ENCODE measurements around the gene GPC6. TPM values are rescaled to one million over a fixed set of nuclear protein-coding genes. Genes with fewer than 3 reads are reported as not detected.

GPC6 gene
- total RNA-seq, 4 donors from 2014 or later, result 13.7 to 21.7 (median 16.5) TPM

GRCh38 chr13:94228763-94229162 lies 1002.2 kb downstream of the GPC6 start:
- H3K4me3 ChIP-seq, result no peak overlapping the region
- no peak overlapping the region for H3K27ac ChIP-seq
- no peaks in the 10 kb centered on the region for H3K9me3 ChIP-seq
- no peak for ATAC-seq
- no peaks in the 10 kb centered on the region for H3K27me3 ChIP-seq
- WGBS, 2 donors (ENCODE audit: low coverage in 1 of 2), result 63 to 65% methylated on average over 1 of the region's 1 CpG
- TF ChIP-seq POLR2AphosphoS5 (IDR thresholded peaks at IDR 0.05) (no peak), POLR2A (IDR thresholded peaks at IDR 0.05) (no peak), EP300 (IDR thresholded peaks at IDR 0.05) (no peak), CTCF (IDR thresholded peaks at IDR 0.05) (no peak)
- no peaks in the 10 kb centered on the region for H3K36me3 ChIP-seq
- H3K4me1 ChIP-seq, result no peaks in the 10 kb centered on the region

- TF ChIP-seq CTCF (IDR thresholded peaks at IDR 0.05) (no peak), POLR2A (IDR thresholded peaks at IDR 0.05) (no peak), EP300 (IDR thresholded peaks at IDR 0.05) (no peak), POLR2AphosphoS5 (IDR thresholded peaks at IDR 0.05) (no peak)
Observed at GRCh38 chr13:94232161-94232950, 1005.7 kb downstream of the GPC6 start.

GRCh38 chr13:94232956-94233355 lies 1006.3 kb downstream of the GPC6 start:
- 71 to 83% methylated on average over 2 of the region's 2 CpGs for WGBS, 2 donors (ENCODE audit: low coverage in 1 of 2)
- Histone ChIP-seq H3K27ac (no peak overlapping the region), H3K27me3 (no peaks in the 10 kb centered on the region), H3K4me3 (no peak overlapping the region), H3K4me1 (no peaks in the 10 kb centered on the region), H3K36me3 (no peaks in the 10 kb centered on the region), H3K9me3 (no peaks in the 10 kb centered on the region)
- TF ChIP-seq EP300 (IDR thresholded peaks at IDR 0.05), result no peak
- no peak for TF ChIP-seq POLR2A (IDR thresholded peaks at IDR 0.05)
- no peak for TF ChIP-seq CTCF (IDR thresholded peaks at IDR 0.05)
- TF ChIP-seq POLR2AphosphoS5 (IDR thresholded peaks at IDR 0.05), result no peak
- no peak for ATAC-seq

More at GRCh38 chr13:94232161-94232950, 1005.7 kb downstream of the GPC6 start:
- H3K27ac ChIP-seq, result no peak overlapping the region
- H3K9me3 ChIP-seq, result no peaks in the 10 kb centered on the region
- H3K36me3 ChIP-seq, result no peaks in the 10 kb centered on the region
- no peaks in the 10 kb centered on the region for H3K4me1 ChIP-seq
- 76 to 81% methylated on average over 8 of the region's 9 CpGs for WGBS, 2 donors (ENCODE audit: low coverage in 1 of 2)
- no peaks in the 10 kb centered on the region for H3K27me3 ChIP-seq
- ATAC-seq, result no peak
- no peak overlapping the region for H3K4me3 ChIP-seq

GRCh38 chr13:94233401-94233800 lies 1006.8 kb downstream of the GPC6 start:
- H3K27ac ChIP-seq, result no peak overlapping the region
- no peak for TF ChIP-seq POLR2A (IDR thresholded peaks at IDR 0.05)
- no peaks in the 10 kb centered on the region for H3K4me1 ChIP-seq
- no peaks in the 10 kb centered on the region for H3K9me3 ChIP-seq
- no peaks in the 10 kb centered on the region for H3K27me3 ChIP-seq
- ATAC-seq, result peak; percentile 71
- WGBS, 2 donors (ENCODE audit: low coverage in 1 of 2), result 22 to 46% methylated on average over 5 of the region's 5 CpGs
- no peak overlapping the region for H3K4me3 ChIP-seq
- H3K36me3 ChIP-seq, result no peaks in the 10 kb centered on the region

GRCh38 chr13:94233837-94234236 lies 1007.2 kb downstream of the GPC6 start:
- Histone ChIP-seq H3K9me3 (no peaks in the 10 kb centered on the region), H3K4me3 (no peak overlapping the region), H3K36me3 (no peaks in the 10 kb centered on the region), H3K27me3 (no peaks in the 10 kb centered on the region), H3K4me1 (no peaks in the 10 kb centered on the region), H3K27ac (no peak overlapping the region)
- ATAC-seq, result no peak
- WGBS, 2 donors (ENCODE audit: low coverage in 1 of 2), result 83 to 94% methylated on average over 3 to 4 of the region's 4 CpGs
- TF ChIP-seq EP300 (IDR thresholded peaks at IDR 0.05) (no peak), CTCF (IDR thresholded peaks at IDR 0.05) (no peak), POLR2AphosphoS5 (IDR thresholded peaks at IDR 0.05) (no peak), POLR2A (IDR thresholded peaks at IDR 0.05) (no peak)
